ENCODE results near the gene CGB3. TPM values are rescaled to one million over a fixed set of nuclear protein-coding genes. Genes with fewer than 3 reads are reported as not detected.

CGB3 gene
- total RNA-seq, 2 experiments from 2014 or later, result not detected

DNA sequence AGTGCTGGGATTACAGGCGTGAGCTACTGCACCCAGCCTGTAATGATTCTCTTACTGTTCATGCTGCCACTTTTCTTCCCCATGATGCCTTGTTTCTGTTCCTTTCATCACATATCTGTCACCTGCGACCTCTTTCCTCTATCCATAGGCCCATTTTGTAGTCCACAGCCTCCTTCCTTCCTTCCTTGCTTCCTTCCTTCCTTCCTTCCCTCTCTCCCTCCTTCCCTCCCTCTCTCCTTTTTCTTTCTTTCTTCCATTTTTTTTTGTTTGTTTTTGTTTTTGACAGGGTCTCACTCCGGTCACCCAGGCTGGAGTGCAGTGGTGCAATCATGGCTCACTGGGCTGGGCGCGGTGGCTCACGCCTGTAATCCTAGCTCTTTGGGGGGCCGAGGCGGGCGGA, 35.3 kb downstream of the CGB3 start:
- H3K9me3 ChIP-seq (ENCODE audit: low read length), result no peaks in the 10 kb centered on the region
- peaks cover 16% of the 10 kb centered on the region; the same call in 1 of the 2 replicates for H3K79me2 ChIP-seq (ENCODE audit: insufficient read depth, low read depth, low read length)
- H3K36me3 ChIP-seq (ENCODE audit: insufficient read depth, low read length), result peaks cover 35% of the 10 kb centered on the region
- no peak overlapping the region for H2AFZ ChIP-seq (ENCODE audit: low read length)
- intact Hi-C loops (cut with micrococcal nuclease; ENCODE audit: unreplicated experiment), result no loop called here
- TF ChIP-seq EZH2phosphoT487 (IDR thresholded peaks at IDR 0.05; ENCODE audit: borderline replicate concordance, low read depth, low read length), result no peak
- TF ChIP-seq, protein P1, sequence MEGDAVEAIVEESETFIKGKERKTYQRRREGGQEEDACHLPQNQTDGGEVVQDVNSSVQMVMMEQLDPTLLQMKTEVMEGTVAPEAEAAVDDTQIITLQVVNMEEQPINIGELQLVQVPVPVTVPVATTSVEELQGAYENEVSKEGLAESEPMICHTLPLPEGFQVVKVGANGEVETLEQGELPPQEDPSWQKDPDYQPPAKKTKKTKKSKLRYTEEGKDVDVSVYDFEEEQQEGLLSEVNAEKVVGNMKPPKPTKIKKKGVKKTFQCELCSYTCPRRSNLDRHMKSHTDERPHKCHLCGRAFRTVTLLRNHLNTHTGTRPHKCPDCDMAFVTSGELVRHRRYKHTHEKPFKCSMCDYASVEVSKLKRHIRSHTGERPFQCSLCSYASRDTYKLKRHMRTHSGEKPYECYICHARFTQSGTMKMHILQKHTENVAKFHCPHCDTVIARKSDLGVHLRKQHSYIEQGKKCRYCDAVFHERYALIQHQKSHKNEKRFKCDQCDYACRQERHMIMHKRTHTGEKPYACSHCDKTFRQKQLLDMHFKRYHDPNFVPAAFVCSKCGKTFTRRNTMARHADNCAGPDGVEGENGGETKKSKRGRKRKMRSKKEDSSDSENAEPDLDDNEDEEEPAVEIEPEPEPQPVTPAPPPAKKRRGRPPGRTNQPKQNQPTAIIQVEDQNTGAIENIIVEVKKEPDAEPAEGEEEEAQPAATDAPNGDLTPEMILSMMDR (conservative IDR thresholded peaks at IDR 0.05; ENCODE audit: low read length), result no peak
- H4K20me1 ChIP-seq (ENCODE audit: insufficient read depth, low read length), result no peaks in the 10 kb centered on the region
- no peak overlapping the region for H3K4me3 ChIP-seq (ENCODE audit: low read depth, low read length, poor library complexity, severe bottlenecking)
- ChIA-PET POLR2A (no interaction called here), CTCF (ENCODE audit: unreplicated experiment) (no interaction called here)
- H3K4me2 ChIP-seq (ENCODE audit: low read length), result no peak overlapping the region
- no peak for DNase-seq (ENCODE audit: low spot score)
- H3K27ac ChIP-seq (ENCODE audit: low read depth, low read length, poor library complexity, severe bottlenecking), result no peak overlapping the region
- BruUV-seq (replicated peaks), result no TSS peak
- no peaks in the 10 kb centered on the region for H3K9me2 ChIP-seq (ENCODE audit: insufficient read depth, low read length)
- peaks cover 9% of the 10 kb centered on the region for H3K4me1 ChIP-seq (ENCODE audit: insufficient read depth, low read length, poor library complexity, severe bottlenecking)

- Histone ChIP-seq H4K20me1 (ENCODE audit: insufficient read depth, low read length) (no peaks in the 10 kb centered on the region), H3K9me3 (ENCODE audit: low read length) (no peaks in the 10 kb centered on the region), H3K4me2 (ENCODE audit: low read length) (no peak overlapping the region), H3K9me2 (ENCODE audit: insufficient read depth, low read length) (no peaks in the 10 kb centered on the region), H3K4me3 (ENCODE audit: low read depth, low read length, poor library complexity, severe bottlenecking) (no peak overlapping the region), H3K79me2 (ENCODE audit: insufficient read depth, low read depth, low read length) (peaks cover 15% of the 10 kb centered on the region; the same call in 1 of the 2 replicates), H3K27ac (ENCODE audit: low read depth, low read length, poor library complexity, severe bottlenecking) (no peak overlapping the region), H3K36me3 (ENCODE audit: insufficient read depth, low read length) (peaks cover 39% of the 10 kb centered on the region), H3K4me1 (ENCODE audit: insufficient read depth, low read length, poor library complexity, severe bottlenecking) (peaks cover 9% of the 10 kb centered on the region), H2AFZ (ENCODE audit: low read length) (no peak overlapping the region)
- intact Hi-C loops (cut with micrococcal nuclease; ENCODE audit: unreplicated experiment), result no loop called here
- CTCF ChIA-PET (ENCODE audit: unreplicated experiment), result no interaction called here
- POLR2A ChIA-PET, result no interaction called here
- TF ChIP-seq, protein P1 (conservative IDR thresholded peaks at IDR 0.05; ENCODE audit: low read length), result no peak
- TF ChIP-seq EZH2phosphoT487 (IDR thresholded peaks at IDR 0.05; ENCODE audit: borderline replicate concordance, low read depth, low read length), result no peak
- no peak for DNase-seq (ENCODE audit: low spot score)
- no TSS peak for BruUV-seq (replicated peaks)
These were observed 35.8 kb downstream of the CGB3 start for GRCh38 chr19:48988286-48988685.

- ChIA-PET POLR2A (no interaction called here), CTCF (ENCODE audit: unreplicated experiment) (no interaction called here)
- no peaks in the 10 kb centered on the region for H4K20me1 ChIP-seq (ENCODE audit: insufficient read depth, low read length)
- intact Hi-C loops (cut with micrococcal nuclease; ENCODE audit: unreplicated experiment), result no loop called here
- H3K9me3 ChIP-seq (ENCODE audit: low read length), result no peaks in the 10 kb centered on the region
- no peak overlapping the region for H3K4me3 ChIP-seq (ENCODE audit: low read depth, low read length, poor library complexity, severe bottlenecking)
- no peak for DNase-seq (ENCODE audit: low spot score)
- H3K4me2 ChIP-seq (ENCODE audit: low read length), result no peak overlapping the region
- H2AFZ ChIP-seq (ENCODE audit: low read length), result no peak overlapping the region
- no TSS peak for BruUV-seq (replicated peaks)
- peaks cover 8% of the 10 kb centered on the region; the same call in 1 of the 2 replicates for H3K79me2 ChIP-seq (ENCODE audit: insufficient read depth, low read depth, low read length)
- H3K9me2 ChIP-seq (ENCODE audit: insufficient read depth, low read length), result no peaks in the 10 kb centered on the region
- H3K4me1 ChIP-seq (ENCODE audit: insufficient read depth, low read length, poor library complexity, severe bottlenecking), result peaks cover 9% of the 10 kb centered on the region
- H3K27ac ChIP-seq (ENCODE audit: low read depth, low read length, poor library complexity, severe bottlenecking), result no peak overlapping the region
- TF ChIP-seq, protein P1 (conservative IDR thresholded peaks at IDR 0.05; ENCODE audit: low read length), result no peak
- TF ChIP-seq EZH2phosphoT487 (IDR thresholded peaks at IDR 0.05; ENCODE audit: borderline replicate concordance, low read depth, low read length), result no peak
- peaks cover 49% of the 10 kb centered on the region for H3K36me3 ChIP-seq (ENCODE audit: insufficient read depth, low read length)
These were observed 36.8 kb downstream of the CGB3 start for GRCh38 chr19:48987323-48987722.
